SW 1271 (cell line): Measurements from ENCODE around the gene TPBGL.
"Not testable (repeated sequence)": the region's sequence is repeated elsewhere in the genome, so short reads cannot be mapped to it uniquely, and the experiment has no call there.

Experiments
- DNase-seq, 2 experiments: peaks; one replicate each; lab custom pipeline; 2025; lab: John Stamatoyannopoulos, UW

The TPBGL gene

DNA sequence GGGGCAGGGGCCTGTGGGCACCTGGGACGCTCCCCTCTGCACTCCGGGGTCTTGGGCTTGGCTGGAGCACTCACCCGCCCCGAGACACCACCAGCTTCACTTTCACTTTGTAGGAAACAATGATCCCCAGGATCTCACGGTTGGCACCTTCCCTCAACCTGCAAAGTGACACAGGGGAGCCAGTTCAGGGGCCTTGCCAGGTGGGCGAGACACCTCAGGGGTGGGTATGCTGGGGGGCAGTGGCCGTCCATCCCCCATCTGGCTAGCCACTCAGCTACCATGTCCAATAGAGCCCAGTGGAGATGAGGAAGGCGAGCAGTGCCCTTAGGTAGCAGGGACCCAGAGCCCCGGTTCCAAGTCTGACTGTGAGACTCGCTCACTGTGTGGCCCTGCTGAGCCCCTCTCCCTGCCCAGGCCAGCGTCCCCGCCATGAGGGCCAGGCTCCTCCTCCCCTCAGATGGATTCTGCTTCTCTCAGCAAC, 32.3 kb downstream of the TPBGL start:
- no peak for DNase-seq

DNA sequence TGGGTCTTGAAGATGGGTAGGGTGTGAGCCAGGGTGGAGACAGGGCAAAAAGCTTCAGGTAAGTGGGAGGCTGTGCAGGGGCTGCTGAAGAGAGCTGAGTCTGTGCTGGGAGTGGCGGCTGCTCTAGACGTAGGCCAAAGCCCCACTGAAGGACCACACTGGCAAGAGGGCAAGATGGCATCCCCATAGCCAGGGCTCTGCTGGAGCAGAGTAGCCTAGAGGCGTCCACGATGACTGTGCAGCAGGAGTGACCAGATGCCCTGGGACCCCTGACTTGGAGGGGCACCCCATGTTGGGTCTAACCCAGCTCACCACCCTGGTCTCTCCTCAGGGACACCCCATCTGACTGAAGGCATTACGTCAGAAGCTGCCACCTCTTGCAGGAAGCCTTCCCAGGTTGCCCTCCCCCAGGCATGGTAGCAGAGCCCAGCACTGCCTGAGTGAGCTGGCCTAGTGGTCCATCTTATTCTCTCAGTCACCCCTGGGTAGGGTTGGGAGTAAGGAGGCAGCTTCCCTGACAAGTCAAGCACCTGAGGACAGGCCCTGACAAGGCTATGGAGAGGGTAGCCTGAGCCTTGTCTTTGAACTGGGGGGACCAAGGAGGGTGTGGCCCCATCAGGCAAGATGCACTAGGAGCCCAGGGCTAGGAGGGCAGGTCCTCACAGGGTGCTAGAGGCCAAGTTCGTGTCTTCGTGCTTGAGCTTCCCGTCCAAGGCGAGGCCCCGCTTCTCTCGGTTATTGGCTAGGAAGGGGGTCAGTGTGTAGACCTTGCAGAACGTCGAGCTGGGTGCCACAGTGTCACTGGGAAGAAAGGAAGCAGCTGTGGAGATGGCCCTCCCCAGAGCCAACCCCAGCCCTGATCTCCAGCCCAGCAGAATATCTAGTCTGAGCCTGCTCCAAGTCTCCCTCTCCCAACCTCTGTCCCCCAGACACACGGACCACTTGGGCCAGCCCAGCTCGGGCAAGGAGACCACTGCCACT, 33.1 kb downstream of the TPBGL start:
- no peak for DNase-seq

GRCh38 chr11:75274716-75275115, 34.1 kb downstream of the TPBGL start:
- not testable (repeated sequence) for DNase-seq

DNA sequence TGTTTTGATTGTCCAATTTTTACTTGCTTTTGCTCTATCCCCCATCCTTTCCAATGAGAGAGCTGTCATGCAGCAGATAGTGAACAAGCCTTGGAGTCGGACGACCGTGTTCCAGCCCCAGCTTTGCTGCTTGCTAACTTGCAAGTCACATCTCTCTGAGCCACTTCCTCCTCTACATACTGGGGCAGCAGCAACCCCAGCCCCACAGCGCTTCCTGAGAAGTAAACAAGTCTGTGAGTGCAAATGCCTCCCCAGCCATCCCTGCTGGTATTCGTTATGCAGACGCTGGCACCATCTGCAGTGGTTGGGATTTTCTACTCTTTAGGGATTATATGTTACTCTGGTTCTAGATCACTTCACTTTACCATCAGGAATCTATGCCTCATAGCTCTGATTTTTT, 35.0 kb downstream of the TPBGL start:
- no peak for DNase-seq

GRCh38 chr11:75276186-75276585, 35.6 kb downstream of the TPBGL start:
- DNase-seq, result no peak

DNA sequence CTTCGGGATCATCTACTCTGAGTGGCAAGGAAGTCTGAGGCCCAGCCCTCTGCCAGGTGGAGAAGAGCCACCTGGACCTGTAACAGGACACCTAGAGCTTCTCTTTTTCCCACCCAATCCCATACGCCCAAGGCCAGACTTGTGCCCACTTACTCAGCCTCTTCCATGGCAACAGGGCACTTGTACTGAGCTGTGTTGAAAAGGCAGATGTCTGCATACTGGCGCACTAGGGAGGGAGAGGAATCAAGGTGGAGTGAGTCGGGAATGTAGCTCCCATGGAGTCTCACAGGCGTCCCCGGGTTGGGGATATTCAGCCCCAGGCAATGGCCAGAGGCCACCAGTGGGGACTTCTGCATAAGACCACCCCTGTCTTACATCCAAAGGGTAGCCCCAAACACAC, 36.1 kb downstream of the TPBGL start:
- DNase-seq, result no peak

GRCh38 chr11:75277211-75277805, 36.7 kb downstream of the TPBGL start:
- no peak for DNase-seq

- no peak for DNase-seq
These were observed 37.6 kb downstream of the TPBGL start for GRCh38 chr11:75277991-75278790.

DNA sequence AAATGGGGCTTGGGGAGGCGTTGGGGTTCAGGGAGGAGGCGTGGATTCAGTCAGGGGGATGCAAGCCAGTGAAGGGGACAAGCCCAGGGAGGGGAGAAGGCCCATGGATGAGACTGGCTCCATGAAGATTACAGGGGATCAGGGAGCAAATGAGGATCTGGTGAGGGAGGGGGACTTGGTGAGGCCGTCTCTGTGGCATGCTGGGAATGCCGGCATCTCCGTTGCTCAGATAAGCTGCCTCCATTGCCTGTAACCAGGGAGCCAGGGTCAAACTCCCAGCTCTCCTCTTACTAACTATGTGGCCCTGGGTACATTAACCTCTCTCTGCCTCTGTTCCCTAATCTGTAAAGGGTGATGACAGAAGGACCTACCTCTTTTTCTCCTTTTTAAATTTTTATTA, 38.7 kb downstream of the TPBGL start:
- no peak for DNase-seq

DNA sequence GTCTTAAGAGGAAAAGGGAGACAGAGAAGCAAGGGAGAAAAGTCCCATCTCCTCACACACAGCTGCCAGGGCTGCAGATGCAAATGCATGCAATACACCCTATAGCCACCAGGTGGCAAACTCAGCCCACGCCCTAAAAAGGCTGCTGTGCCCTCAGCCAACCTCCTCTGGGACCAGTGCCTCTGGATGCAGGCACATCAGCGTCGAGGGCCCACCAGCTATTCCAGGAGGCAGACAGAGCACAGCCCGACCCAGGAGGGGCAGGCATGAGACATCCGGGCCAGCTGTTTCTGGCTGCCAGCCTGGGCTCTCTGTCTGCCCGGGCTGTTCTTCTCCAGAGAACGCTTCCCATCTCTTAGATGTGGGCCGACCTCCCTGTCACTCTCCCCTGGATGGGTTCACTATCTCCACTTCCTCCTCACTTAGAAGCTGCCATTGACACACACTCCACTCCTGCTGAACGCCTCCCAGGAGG, 39.7 kb downstream of the TPBGL start:
- DNase-seq, result peak; percentile 27 to 65

DNA sequence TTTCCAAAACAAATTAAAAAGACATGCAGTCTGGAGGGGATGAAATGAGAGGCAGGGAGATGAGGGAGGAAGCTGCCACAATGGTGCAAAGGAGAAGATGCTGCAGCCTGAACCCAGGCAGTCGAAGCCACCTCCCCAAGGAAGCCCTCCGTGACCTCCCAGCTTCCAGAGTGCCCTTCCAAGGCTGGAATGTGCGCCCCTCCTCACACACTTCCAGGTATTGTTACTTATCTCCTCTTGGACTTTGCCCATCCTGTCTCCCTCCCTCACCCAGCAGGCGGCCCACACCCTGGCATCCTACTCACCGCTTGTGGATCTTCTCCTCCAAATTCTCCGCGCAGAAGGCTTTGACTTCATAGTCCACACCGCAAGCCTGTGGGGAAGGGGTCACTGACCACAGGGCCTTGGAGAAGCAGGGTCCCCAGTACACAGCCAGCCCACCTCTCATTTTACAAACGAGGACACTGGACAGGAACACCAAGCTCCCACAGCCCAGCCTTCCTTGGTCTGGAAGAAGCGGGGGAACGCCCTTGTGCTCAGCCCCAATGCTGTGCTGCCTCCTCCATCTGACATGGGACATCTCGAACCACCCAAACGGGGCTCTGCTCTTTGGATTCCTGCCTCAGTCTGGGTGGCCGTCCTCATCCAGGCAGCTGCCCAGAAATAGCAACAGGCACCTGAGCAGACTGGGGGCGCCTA, 40.3 kb downstream of the TPBGL start:
- DNase-seq, result no peak

DNA sequence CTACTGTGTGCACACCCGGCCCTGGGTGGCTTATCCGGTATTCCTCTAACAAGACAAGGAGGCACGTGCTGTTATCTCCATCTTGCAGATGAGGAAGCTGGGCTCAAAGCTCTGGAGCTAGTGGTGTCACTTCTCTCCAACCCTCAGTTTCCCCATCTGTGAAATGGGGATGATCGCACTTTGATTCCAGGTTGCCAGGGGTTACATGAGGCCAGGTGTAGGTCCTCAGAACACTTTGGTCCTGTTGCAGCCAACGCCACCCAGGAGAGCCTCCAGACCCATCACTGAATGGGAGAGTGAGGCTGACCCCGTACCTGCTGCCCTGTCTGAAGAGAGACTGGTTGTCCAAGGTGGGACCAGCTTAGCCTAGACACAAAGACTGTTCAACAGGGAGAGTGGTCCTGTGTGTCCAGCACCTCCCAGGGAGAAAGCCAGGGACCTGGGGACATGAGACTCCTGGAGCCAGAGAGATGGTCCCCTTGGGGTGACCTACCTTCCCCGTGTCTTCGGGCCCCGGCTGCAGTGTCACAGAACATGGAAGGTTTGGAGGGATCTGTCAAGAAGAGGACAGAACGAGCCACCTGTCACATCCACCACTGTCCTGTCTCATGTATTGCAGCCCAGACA, 41.0 kb downstream of the TPBGL start:
- no peak for DNase-seq

DNA sequence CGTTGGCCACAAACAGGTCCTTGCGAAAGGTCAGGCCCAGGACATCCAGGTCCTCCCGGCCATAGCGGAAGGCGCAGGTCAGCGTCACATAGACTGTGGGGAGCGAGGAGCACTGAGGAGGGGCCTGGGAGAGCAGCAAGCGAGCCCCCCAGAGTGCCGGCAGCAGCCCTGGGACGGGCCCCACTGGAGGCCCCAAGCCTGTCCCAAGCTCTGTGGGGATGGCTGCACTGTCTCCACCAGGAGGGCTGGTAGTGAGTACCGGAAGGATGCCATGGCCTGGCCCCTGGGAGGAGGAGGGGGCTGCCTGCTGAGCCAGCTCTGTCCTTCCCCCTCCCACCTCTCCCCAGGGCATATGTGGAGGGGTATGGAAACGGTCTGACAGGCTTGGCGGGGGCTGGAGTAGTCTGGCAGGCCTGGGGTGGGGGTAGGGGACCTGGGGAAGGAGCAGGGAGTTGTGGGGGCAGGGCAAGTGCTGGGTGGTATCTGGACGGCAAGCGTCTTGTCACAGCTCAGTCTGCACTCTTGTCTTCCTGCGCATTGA, 42.9 kb downstream of the TPBGL start:
- DNase-seq, result no peak

- DNase-seq, result no peak
These were observed 45.3 kb downstream of the TPBGL start for GRCh38 chr11:75285776-75286360.

DNA sequence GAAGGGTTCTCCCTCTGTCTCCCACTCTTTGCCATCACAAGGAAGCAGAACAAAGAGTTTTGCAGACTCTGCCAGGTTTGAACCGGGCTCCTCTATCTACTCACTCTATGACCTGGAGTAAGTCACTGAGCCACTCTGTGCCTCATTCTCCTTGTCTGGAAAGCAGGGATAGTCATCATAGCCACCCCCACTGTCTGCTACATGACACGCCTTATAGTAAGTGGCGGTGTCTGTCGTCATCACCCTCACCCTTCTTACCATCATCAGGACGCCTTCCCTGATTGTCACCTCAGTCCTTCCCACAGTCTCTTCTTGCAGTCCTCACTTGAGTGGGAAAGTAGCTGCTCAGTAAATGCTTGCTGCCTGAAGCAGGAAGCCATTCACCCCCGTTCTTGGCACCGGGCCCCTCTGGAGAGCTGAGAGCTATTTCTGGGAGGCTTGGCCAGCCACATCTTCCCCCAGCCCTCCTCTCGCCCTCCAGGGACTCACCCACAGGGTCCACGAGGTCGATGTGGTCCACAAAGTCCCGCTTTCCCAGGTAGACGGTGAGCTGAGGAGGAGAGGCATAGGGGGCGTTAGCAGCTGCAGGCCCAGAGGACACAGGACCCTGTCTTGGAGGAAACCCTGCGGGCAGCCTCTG, 46.4 kb downstream of the TPBGL start:
- no peak for DNase-seq

- no peak for DNase-seq
These were observed 47.0 kb downstream of the TPBGL start for GRCh38 chr11:75287579-75287978.

DNA sequence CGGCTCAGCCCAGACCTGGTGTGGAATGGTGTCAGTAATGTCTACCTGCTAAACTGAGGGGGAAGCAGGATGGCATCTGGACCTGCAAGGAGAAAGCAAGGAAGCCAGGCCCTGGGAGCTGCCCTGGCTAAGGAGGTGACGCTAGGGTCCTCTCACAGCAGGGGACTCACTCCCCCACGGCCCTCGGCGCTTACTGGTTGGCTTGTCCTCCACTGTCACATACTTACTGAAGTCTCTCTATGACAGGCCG, 48.9 kb downstream of the TPBGL start:
- no peak for DNase-seq

GRCh38 chr11:75289919-75290318, 49.3 kb downstream of the TPBGL start:
- no peak for DNase-seq

GRCh38 chr11:75291741-75292140, 51.2 kb downstream of the TPBGL start:
- no peak for DNase-seq

DNA sequence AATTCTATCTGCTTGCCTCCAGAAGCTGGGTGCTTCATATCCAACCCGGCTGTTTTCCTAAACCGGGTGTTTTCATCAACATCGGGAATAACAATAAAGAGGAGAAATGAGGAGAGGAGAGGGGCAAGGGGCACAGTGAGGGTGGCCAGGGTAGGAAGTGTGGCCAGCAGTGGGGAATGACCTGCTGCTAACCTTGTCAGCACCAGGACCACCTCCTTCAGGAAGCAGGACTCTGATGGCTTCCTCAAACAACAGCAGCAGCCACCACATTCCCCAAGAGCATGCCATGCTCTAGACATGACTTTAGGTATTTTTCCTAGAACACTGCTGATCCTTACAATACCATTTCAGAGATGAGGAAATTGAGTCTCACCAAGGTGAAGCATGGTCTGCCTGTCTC, 52.4 kb downstream of the TPBGL start:
- no peak for DNase-seq
